DOHH2 (cell line): ENCODE results near the gene FBXO34.
A peak's percentile ranks its signal among the peaks of the same experiment; 100 is the strongest.

ENCODE experiments used
- H3F3A ChIP-seq: fragments of 200-600 bp; sonication (generic), shearing (Covaris generic); 2 replicates; pipeline ENCODE4 v1.6.0; 2016; ENCODE audit warnings: antibody characterized with exemption, mild to moderate bottlenecking; ENCODE audit not compliant: control insufficient read depth, insufficient read depth
- H3K27ac ChIP-seq: fragments of 200-600 bp; sonication (generic); 2 replicates; pipeline ENCODE4 v1.5.1; 2014; ENCODE audit warnings: low read depth, mild to moderate bottlenecking, low read length, moderate library complexity
- H3K27me3 ChIP-seq: fragments of 200-600 bp; sonication (generic); 2 replicates; pipeline ENCODE4 v1.6.1; 2014; ENCODE audit warnings: mild to moderate bottlenecking, low read length, mixed read lengths; ENCODE audit not compliant: control insufficient read depth
- H3K36me3 ChIP-seq: fragments of 200-600 bp; sonication (generic); 2 replicates; pipeline ENCODE4 v1.6.1; 2014; ENCODE audit warnings: mild to moderate bottlenecking, low read length, moderate library complexity, mixed read lengths; ENCODE audit not compliant: control insufficient read depth
- H3K4me1 ChIP-seq: fragments of 200-600 bp; sonication (generic); 2 replicates; pipeline ENCODE4 v1.6.1; 2014; ENCODE audit warnings: mild to moderate bottlenecking, low read length, mixed read lengths; ENCODE audit not compliant: control insufficient read depth
- H3K4me2 ChIP-seq: fragments of 200-600 bp; sonication (generic); 2 replicates; pipeline ENCODE4 v1.6.0; 2014; ENCODE audit warnings: mild to moderate bottlenecking, low read length, moderate library complexity
- H3K4me3 ChIP-seq: fragments of 200-600 bp; sonication (generic); 2 replicates; pipeline ENCODE4 v1.5.1; 2014; ENCODE audit warnings: mild to moderate bottlenecking, low read length, mixed read lengths
- H3K79me2 ChIP-seq: fragments of 200-600 bp; sonication (generic); 2 replicates; pipeline ENCODE4 v1.6.1; 2014; ENCODE audit warnings: mild to moderate bottlenecking, low read length, mixed read lengths; ENCODE audit not compliant: control insufficient read depth
- H3K9me2 ChIP-seq: fragments of 200-600 bp; sonication (generic); replicated peaks from 2 replicates; pipeline ENCODE4 v1.6.1; 2014; ENCODE audit warnings: mild to moderate bottlenecking, low read length, mixed read lengths; ENCODE audit not compliant: control insufficient read depth
- H3K9me3 ChIP-seq: fragments of 200-600 bp; sonication (generic); 2 replicates; pipeline ENCODE4 v1.6.1; 2014; ENCODE audit warnings: antibody characterized with exemption, low read length, mixed read lengths; ENCODE audit not compliant: control insufficient read depth, insufficient read depth
- H4K20me1 ChIP-seq: fragments of 200-600 bp; sonication (generic); 2 replicates; pipeline ENCODE4 v1.6.0; 2014; ENCODE audit warnings: low read depth, mild to moderate bottlenecking, antibody characterized with exemption, low read length, moderate library complexity; ENCODE audit not compliant: control insufficient read depth, insufficient read depth
- EZH2phosphoT487 ChIP-seq: fragments of 200-600 bp; sonication (generic); IDR thresholded peaks from 2 replicates; pipeline ENCODE4 v1.6.1; 2017; ENCODE audit warnings: borderline replicate concordance, mild to moderate bottlenecking, antibody characterized with exemption, low read length, moderate library complexity, mixed read lengths
- TF ChIP-seq, protein P1 (sequence below): fragments of 200-600 bp; sonication (generic); IDR thresholded peaks from one replicate; pipeline ENCODE4 v1.5.1; 2014; ENCODE audit warnings: antibody characterized with exemption, mild to moderate bottlenecking, low read depth, low read length; ENCODE audit not compliant: poor library complexity, severe bottlenecking

FBXO34 gene

GRCh38 chr14:55301437-55302121, 30.4 kb downstream of the FBXO34 start:
- Histone ChIP-seq H3K36me3 (peaks cover 12% of the 10 kb centered on the region), H3K4me2 (no peak overlapping the region), H3K4me3 (no peak overlapping the region), H3K27me3 (no peaks in the 10 kb centered on the region), H3K27ac (no peak overlapping the region), H3F3A (0 out of 2 replicates have a peak, but pooled peaks cover 5% of the 10 kb centered on the region), H3K9me3 (no peaks in the 10 kb centered on the region), H3K9me2 (no peaks in the 10 kb centered on the region), H3K79me2 (peaks cover 84% of the 10 kb centered on the region), H3K4me1 (peaks cover 26% of the 10 kb centered on the region), H4K20me1 (no peaks in the 10 kb centered on the region)
- no peak for TF ChIP-seq EZH2phosphoT487
- TF ChIP-seq, protein P1, sequence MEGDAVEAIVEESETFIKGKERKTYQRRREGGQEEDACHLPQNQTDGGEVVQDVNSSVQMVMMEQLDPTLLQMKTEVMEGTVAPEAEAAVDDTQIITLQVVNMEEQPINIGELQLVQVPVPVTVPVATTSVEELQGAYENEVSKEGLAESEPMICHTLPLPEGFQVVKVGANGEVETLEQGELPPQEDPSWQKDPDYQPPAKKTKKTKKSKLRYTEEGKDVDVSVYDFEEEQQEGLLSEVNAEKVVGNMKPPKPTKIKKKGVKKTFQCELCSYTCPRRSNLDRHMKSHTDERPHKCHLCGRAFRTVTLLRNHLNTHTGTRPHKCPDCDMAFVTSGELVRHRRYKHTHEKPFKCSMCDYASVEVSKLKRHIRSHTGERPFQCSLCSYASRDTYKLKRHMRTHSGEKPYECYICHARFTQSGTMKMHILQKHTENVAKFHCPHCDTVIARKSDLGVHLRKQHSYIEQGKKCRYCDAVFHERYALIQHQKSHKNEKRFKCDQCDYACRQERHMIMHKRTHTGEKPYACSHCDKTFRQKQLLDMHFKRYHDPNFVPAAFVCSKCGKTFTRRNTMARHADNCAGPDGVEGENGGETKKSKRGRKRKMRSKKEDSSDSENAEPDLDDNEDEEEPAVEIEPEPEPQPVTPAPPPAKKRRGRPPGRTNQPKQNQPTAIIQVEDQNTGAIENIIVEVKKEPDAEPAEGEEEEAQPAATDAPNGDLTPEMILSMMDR: no peak

DNA sequence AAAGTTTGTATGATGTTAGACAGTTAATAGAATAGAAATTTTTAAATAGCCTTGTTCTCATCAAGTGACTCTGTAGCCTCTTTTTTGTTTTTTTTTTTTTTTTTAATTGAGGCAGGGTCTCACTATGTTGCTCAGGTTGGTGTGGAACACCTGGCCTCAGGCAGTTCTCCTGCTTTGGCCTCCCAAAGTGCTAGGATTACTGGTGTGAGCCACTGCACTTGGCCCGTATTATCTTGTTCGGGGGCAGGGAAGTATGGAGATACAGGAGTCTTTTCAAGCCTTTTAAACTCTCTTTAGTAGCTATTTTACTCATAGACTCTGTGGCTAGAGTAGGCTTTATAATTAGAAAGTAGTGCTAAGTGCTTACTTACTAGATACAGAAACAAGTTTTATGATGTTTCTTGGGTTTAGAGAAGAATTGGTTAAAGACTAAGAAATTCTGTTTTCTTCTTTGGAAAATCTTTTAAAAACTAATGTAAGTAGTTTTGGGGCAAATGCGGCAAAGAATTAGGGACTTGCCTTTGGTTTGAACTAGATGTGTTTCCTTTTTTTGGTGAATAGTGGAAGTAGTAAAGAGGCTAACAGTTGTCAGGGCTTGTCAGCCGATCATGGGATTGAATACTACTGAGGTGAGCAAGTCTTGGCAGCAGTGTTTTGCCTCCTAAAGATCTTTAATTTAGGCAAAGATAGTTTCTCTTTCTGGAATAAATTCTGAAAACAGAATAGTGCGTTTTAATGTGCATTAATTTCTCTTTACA, 31.3 kb downstream of the FBXO34 start:
- Histone ChIP-seq H3K36me3 (peaks cover 12% of the 10 kb centered on the region), H4K20me1 (no peaks in the 10 kb centered on the region), H3K9me3 (no peaks in the 10 kb centered on the region), H3K79me2 (peaks cover 84% of the 10 kb centered on the region), H3F3A (0 out of 2 replicates have a peak, but pooled peaks cover 5% of the 10 kb centered on the region), H3K9me2 (no peaks in the 10 kb centered on the region), H3K27ac (peak overlapping the region; percentile 14; the same call in 1 of the 2 replicates), H3K27me3 (no peaks in the 10 kb centered on the region), H3K4me3 (no peak overlapping the region), H3K4me2 (peak overlapping the region; percentile 38), H3K4me1 (peaks cover 26% of the 10 kb centered on the region)
- no peak for TF ChIP-seq EZH2phosphoT487
- TF ChIP-seq, protein P1: no peak

GRCh38 chr14:55303125-55303499, 31.9 kb downstream of the FBXO34 start:
- H3K4me2 ChIP-seq: peak overlapping the region; percentile 38
- 0 out of 2 replicates have a peak, but pooled peaks cover 5% of the 10 kb centered on the region for H3F3A ChIP-seq
- peaks cover 26% of the 10 kb centered on the region for H3K4me1 ChIP-seq
- H3K27me3 ChIP-seq: no peaks in the 10 kb centered on the region
- no peaks in the 10 kb centered on the region for H4K20me1 ChIP-seq
- peaks cover 8% of the 10 kb centered on the region for H3K36me3 ChIP-seq
- H3K79me2 ChIP-seq: peaks cover 84% of the 10 kb centered on the region
- H3K4me3 ChIP-seq: no peak overlapping the region
- TF ChIP-seq, protein P1: no peak
- no peak for TF ChIP-seq EZH2phosphoT487
- no peaks in the 10 kb centered on the region for H3K9me3 ChIP-seq
- H3K9me2 ChIP-seq: no peaks in the 10 kb centered on the region
- H3K27ac ChIP-seq: no peak overlapping the region; the same call in 1 of the 2 replicates
